ENCODE measurements around the gene MRPL10.

- TF ChIP-seq EZH2 (IDR thresholded peaks at IDR 0.05; ENCODE audit: borderline replicate concordance, low read depth, low read length, severe bottlenecking): no peak
- no peak for TF ChIP-seq CTCF (IDR thresholded peaks at IDR 0.05; ENCODE audit: extremely low read depth in 1 of 2, insufficient read depth in 1 of 2, low read depth in 1 of 2, low read length in 2 of 2)
- TF ChIP-seq POLR2A (IDR thresholded peaks at IDR 0.05; ENCODE audit: low read depth, low read length): no peak
- TF ChIP-seq FOS (IDR thresholded peaks at IDR 0.05; ENCODE audit: borderline replicate concordance, insufficient read depth, low read length): no peak
- TF ChIP-seq POLR2AphosphoS5 (IDR thresholded peaks at IDR 0.05; ENCODE audit: insufficient read depth, low read depth, low read length): no peak
- no peak for TF ChIP-seq MYC (IDR thresholded peaks at IDR 0.05; ENCODE audit: low read depth, low read length)
- no peak for TF ChIP-seq GATA2 (IDR thresholded peaks at IDR 0.05; ENCODE audit: insufficient read depth, insufficient read length, low read depth, low read length)
- no peak for TF ChIP-seq MAX (IDR thresholded peaks at IDR 0.05; ENCODE audit: insufficient read depth, insufficient read length)
Observed at GRCh38 chr17:47836601-47837000, 5.3 kb upstream of the MRPL10 start.
